AG20443 (cell line): ENCODE measurements around the gene TRIM38.

Source experiments
- DNase-seq: peaks from one replicate; pipeline ENCODE4 v3.0.0; 2012; ENCODE audit warnings: low spot score, mixed read lengths

Gene TRIM38

GRCh38 chr6:26026833-26027490 is 64.4 kb downstream of the TRIM38 start:
- peak; percentile 79 for DNase-seq

- no peak for DNase-seq
Measured at GRCh38 chr6:26027491-26028211, 65.0 kb downstream of the TRIM38 start.

GRCh38 chr6:26028212-26028745 is 65.7 kb downstream of the TRIM38 start:
- DNase-seq, result no peak

- no peak for DNase-seq
Measured at GRCh38 chr6:26028746-26029569, 66.4 kb downstream of the TRIM38 start.

- DNase-seq, result no peak
Measured at GRCh38 chr6:26029570-26029856, 66.9 kb downstream of the TRIM38 start.

- DNase-seq, result no peak
Measured at GRCh38 chr6:26029857-26030653, 67.5 kb downstream of the TRIM38 start.

- DNase-seq, result no peak
Measured at GRCh38 chr6:26030716-26031115, 68.1 kb downstream of the TRIM38 start.

GRCh38 chr6:26031151-26031594 is 68.6 kb downstream of the TRIM38 start:
- DNase-seq, result no peak

GRCh38 chr6:26031595-26032339 is 69.2 kb downstream of the TRIM38 start:
- DNase-seq, result peak; percentile 94

- peak; percentile 18 for DNase-seq
Measured at GRCh38 chr6:26032340-26033084, 69.9 kb downstream of the TRIM38 start.

- DNase-seq, result peak; percentile 88
Measured at GRCh38 chr6:26033085-26033940, 70.7 kb downstream of the TRIM38 start.

GRCh38 chr6:26033941-26034354 is 71.3 kb downstream of the TRIM38 start:
- no peak for DNase-seq

- no peak for DNase-seq
Measured at GRCh38 chr6:26034905-26035304, 72.3 kb downstream of the TRIM38 start.
